H1 (cell line): ENCODE results near the gene C12orf42. TPM values are rescaled to one million over a fixed set of nuclear protein-coding genes. Genes with fewer than 3 reads are reported as not detected.

Experiments
- CTCF ChIA-PET: fragments of 300-600 bp; sonication (Branson Sonifier 250); formaldehyde crosslinking; loops from one replicate; lab custom pipeline; 2021; ENCODE audit not compliant: partially characterized antibody; lab: Charles Lee
- POLR2A ChIA-PET: fragments of 300-600 bp; sonication (Branson Sonifier 250); formaldehyde crosslinking; loops from one replicate; lab custom pipeline; 2021; ENCODE audit warnings: inconsistent platforms; ENCODE audit not compliant: partially characterized antibody; lab: Charles Lee
- DNase-seq, 2 experiments: peaks; one replicate each; pipeline versions ENCODE4 v3.0.0 to v3.0.0-alpha.2; 2010 to 2022; ENCODE audit warnings: low spot score in 2 of 2, low read depth in 1 of 2, mixed read lengths in 1 of 2
- FAIRE-seq: peaks from 2 replicates; lab custom pipeline; 2011; peaks lifted over from hg19 to GRCh38; lab: Jason Lieb, UNC
- H2AFZ ChIP-seq: 2 replicates; pipeline ENCODE4 v1.8.1; 2012; ENCODE audit warnings: low read length, inconsistent platforms
- H2AK5ac ChIP-seq: 2 replicates; pipeline ENCODE4 v1.6.1; 2013; ENCODE audit warnings: low read depth, low read length
- H2BK120ac ChIP-seq: replicated peaks from 2 replicates; pipeline ENCODE3; 2013; ENCODE audit warnings: low read depth, low read length, inconsistent platforms
- H2BK12ac ChIP-seq: 2 replicates; pipeline ENCODE4 v1.6.1; 2013; ENCODE audit warnings: low read depth, low read length
- H2BK15ac ChIP-seq: 2 replicates; pipeline ENCODE4 v1.6.1; 2013; ENCODE audit warnings: low read length
- H2BK20ac ChIP-seq: 2 replicates; pipeline ENCODE4 v1.6.1; 2013; ENCODE audit warnings: low read length
- H2BK5ac ChIP-seq: 2 replicates; pipeline ENCODE4 v1.6.1; 2013; ENCODE audit warnings: low read depth, low read length
- H3K14ac ChIP-seq: 2 replicates; pipeline ENCODE4 v1.6.1; 2013; ENCODE audit warnings: inconsistent platforms; ENCODE audit not compliant: insufficient read length
- H3K18ac ChIP-seq: 2 replicates; pipeline ENCODE4 v1.6.1; 2013; ENCODE audit warnings: low read length; ENCODE audit errors: extremely low read depth
- H3K23ac ChIP-seq: 2 replicates; pipeline ENCODE4 v1.6.1; 2013; ENCODE audit warnings: inconsistent platforms; ENCODE audit not compliant: insufficient read length
- H3K23me2 ChIP-seq: 2 replicates; pipeline ENCODE4 v1.6.1; 2013; ENCODE audit warnings: low read depth, low read length
- H3K27ac ChIP-seq: 2 replicates; pipeline ENCODE4 v1.6.1; 2011; ENCODE audit warnings: low read depth, low read length, inconsistent platforms
- H3K27me3 ChIP-seq, 4 experiments: replicated peaks in 1 of 4; 1 replicate in 1 of 4; 2 replicates in 3 of 4; pipeline versions ENCODE4 v1.6.1 to v1.8.1; 2011 to 2013; ENCODE audit warnings: low read length in 3 of 4, mild to moderate bottlenecking in 3 of 4, inconsistent platforms in 2 of 4, mixed read lengths in 2 of 4, moderate library complexity in 1 of 4; ENCODE audit not compliant: control insufficient read depth in 3 of 4, insufficient read depth in 3 of 4; ENCODE audit errors: extremely low read depth in 1 of 4
- H3K36me3 ChIP-seq, 4 experiments: 2 replicates each; pipeline versions ENCODE4 v1.6.1 to v1.8.1; 2011 to 2013; ENCODE audit warnings: mild to moderate bottlenecking in 4 of 4, low read length in 3 of 4, moderate library complexity in 2 of 4, control low read depth in 1 of 4, inconsistent platforms in 1 of 4; ENCODE audit not compliant: insufficient read depth in 4 of 4, control insufficient read depth in 2 of 4
- H3K4ac ChIP-seq: replicated peaks from 2 replicates; pipeline ENCODE3; 2013; ENCODE audit warnings: low read length, low read depth, mixed read lengths, inconsistent platforms; ENCODE audit not compliant: insufficient read length
- H3K4me1 ChIP-seq, 4 experiments: replicated peaks in 1 of 4; 1 replicate in 1 of 4; 2 replicates in 3 of 4; pipeline versions ENCODE4 v1.6.1 to v1.8.1; 2011 to 2013; ENCODE audit warnings: low read length in 3 of 4, inconsistent platforms in 2 of 4, mixed read lengths in 1 of 4; ENCODE audit not compliant: insufficient read depth in 4 of 4, control insufficient read depth in 3 of 4
- H3K4me2 ChIP-seq, 2 experiments: 2 replicates each; pipeline versions ENCODE4 v1.6.1 to v1.8.1; 2011 to 2013; ENCODE audit warnings: low read depth in 2 of 2, low read length in 2 of 2, control low read depth in 1 of 2, inconsistent platforms in 1 of 2, mild to moderate bottlenecking in 1 of 2; ENCODE audit not compliant: insufficient read depth in 1 of 2
- H3K4me3 ChIP-seq, 4 experiments: fragments of 200-600, 300-600 bp in 1 of 4; sonication (generic), shearing (Covaris generic), sonication (Bioruptor Twin) in 1 of 4; 2 replicates each; pipeline versions ENCODE4 v1.5.1 to v1.8.1; 2011 to 2016; ENCODE audit warnings: low read length in 4 of 4, low read depth in 3 of 4, control low read depth in 2 of 4, inconsistent platforms in 2 of 4, mild to moderate bottlenecking in 2 of 4, mixed read lengths in 1 of 4, moderate library complexity in 1 of 4; ENCODE audit not compliant: insufficient read depth in 2 of 4; ENCODE audit errors: extremely low read depth in 1 of 4
- H3K56ac ChIP-seq: replicated peaks from 2 replicates; pipeline ENCODE3; 2013; ENCODE audit warnings: low read depth, mild to moderate bottlenecking, mixed read lengths, low read length, inconsistent platforms; ENCODE audit not compliant: insufficient read length
- H3K79me1 ChIP-seq: 2 replicates; pipeline ENCODE4 v1.6.1; 2013; ENCODE audit warnings: low read depth, low read length, control low read depth
- H3K79me2 ChIP-seq, 2 experiments: 2 replicates each; pipeline versions ENCODE4 v1.6.1 to v1.8.1; 2012 to 2013; ENCODE audit warnings: low read length in 2 of 2, mild to moderate bottlenecking in 2 of 2, inconsistent platforms in 1 of 2; ENCODE audit not compliant: insufficient read depth in 2 of 2, control insufficient read depth in 1 of 2
- H3K9ac ChIP-seq, 4 experiments: replicated peaks in 1 of 4; 1 replicate in 1 of 4; 2 replicates in 3 of 4; pipeline versions ENCODE4 v1.6.1 to v1.8.1; 2011 to 2013; ENCODE audit warnings: low read depth in 3 of 4, low read length in 3 of 4, control low read depth in 2 of 4, mild to moderate bottlenecking in 2 of 4, moderate library complexity in 2 of 4, inconsistent platforms in 1 of 4; ENCODE audit errors: extremely low read depth in 1 of 4
- H3K9me3 ChIP-seq, 2 experiments: 2 replicates each; pipeline versions ENCODE4 v1.6.1 to v1.8.1; 2012 to 2013; ENCODE audit warnings: mild to moderate bottlenecking in 2 of 2, moderate library complexity in 2 of 2, control low read depth in 1 of 2, inconsistent platforms in 1 of 2, low read depth in 1 of 2, low read length in 1 of 2, mixed read lengths in 1 of 2; ENCODE audit not compliant: insufficient read depth in 2 of 2
- H4K20me1 ChIP-seq, 2 experiments: replicated peaks in 1 of 2; 2 replicates each; pipeline versions ENCODE3 to v1.8.1; 2011 to 2013; ENCODE audit warnings: inconsistent platforms in 2 of 2, low read length in 2 of 2, mild to moderate bottlenecking in 1 of 2; ENCODE audit not compliant: insufficient read depth in 2 of 2, control insufficient read depth in 1 of 2
- H4K5ac ChIP-seq: 2 replicates; pipeline ENCODE4 v1.6.1; 2013; ENCODE audit warnings: low read length, low read depth, mixed read lengths, inconsistent platforms; ENCODE audit not compliant: insufficient read length
- H4K8ac ChIP-seq: 2 replicates; pipeline ENCODE4 v1.8.0; 2013; ENCODE audit warnings: mild to moderate bottlenecking, moderate library complexity, low read length, inconsistent platforms; ENCODE audit not compliant: insufficient read depth; ENCODE audit errors: extremely low read depth
- H4K91ac ChIP-seq: replicated peaks from 2 replicates; pipeline ENCODE3; 2013; ENCODE audit warnings: low read length, mixed read lengths, inconsistent platforms; ENCODE audit not compliant: insufficient read length
- NANOG ChIP-seq: IDR thresholded peaks from 2 replicates; pipeline ENCODE4 v1.6.1; 2011; ENCODE audit warnings: low read length, low read depth, mild to moderate bottlenecking, inconsistent platforms; ENCODE audit not compliant: insufficient read depth, poor library complexity, severe bottlenecking
- RFX5 ChIP-seq: IDR thresholded peaks from 2 replicates; pipeline ENCODE4 v1.6.1; 2011; ENCODE audit warnings: low read depth, low read length, improper control_type of control experiment, borderline replicate concordance
- RNF2 ChIP-seq: fragments of 200-900, 300-1000 bp; sonication (generic); IDR thresholded peaks from 2 replicates; pipeline ENCODE4 v1.7.1; 2016; ENCODE audit warnings: borderline replicate concordance, low read depth, mild to moderate bottlenecking, antibody characterized with exemption, low read length; ENCODE audit not compliant: poor library complexity, severe bottlenecking; ENCODE audit errors: missing control alignments
- TEAD4 ChIP-seq: IDR thresholded peaks from 2 replicates; pipeline ENCODE4 v1.6.1; 2012; ENCODE audit warnings: low read depth, low read length, inconsistent platforms, mixed read lengths
- WGBS, 2 experiments: shearing (Covaris generic) in 1 of 2; methylation state at CpG; one replicate each; pipeline versions ENCODE4 v1.1.6 to v1.1.7; 2013 to 2015; ENCODE audit warnings: low lambda C conversion rate in 2 of 2, mixed read lengths in 2 of 2, inconsistent platforms in 1 of 2, low coverage in 1 of 2, missing lambda C conversion rate in 1 of 2; ENCODE audit not compliant: insufficient replicate concordance in 2 of 2, insufficient coverage in 1 of 2, insufficient read length in 1 of 2; ENCODE audit errors: extremely low coverage in 1 of 2, missing lambda C conversion rate in 1 of 2; 5-methylcytosine and 5-hydroxymethylcytosine counted together
- polyA plus RNA-seq, 7 experiments: library from polyadenylated mRNA; depleted of rRNA in 3 of 7; stranded (reverse) in 5 of 7; unstranded in 2 of 7; fragments of >200 nt in 5 of 7; fragments of 200-250 nt in 2 of 7; gene quantifications; 1 replicate in 5 of 7; 2 replicates in 1 of 7; 4 replicates in 1 of 7; pipeline versions ENCODE4 v1.2.1 to v1.2.3, GENCODE V29; 2011 to 2013; ENCODE audit warnings: missing spikeins in 2 of 7, mixed read lengths in 2 of 7
- total RNA-seq: library from RNA; stranded (reverse); fragmentation: NEBNext Ultra II Directional; extraction: Animal tissue kit (Norgen Biotek cat#: 25700); gene quantifications from 2 replicates; pipeline ENCODE4 v1.2.1, GENCODE V29; 2021

C12orf42 gene
- total and polyA plus RNA-seq, 2 of the 8 experiments (the other 6 are each of a cell fraction or from before 2014, with no cell fraction given): 0.05 TPM; not detected in 1

- TF ChIP-seq NANOG (no peak), RFX5 (no peak), RNF2 (no peak), TEAD4 (no peak)
- H3K4me3 ChIP-seq: no peak overlapping the region
- no peak overlapping the region for H3K23ac ChIP-seq
- no peak overlapping the region for H2AK5ac ChIP-seq
- no peaks in the 10 kb centered on the region for H3K4me1 ChIP-seq
- no peak overlapping the region for H3K9ac ChIP-seq
- H3K4ac ChIP-seq: no peak overlapping the region
- no peaks in the 10 kb centered on the region for H3K79me1 ChIP-seq
- no peak overlapping the region for H2BK5ac ChIP-seq
- no peak overlapping the region for H4K91ac ChIP-seq
- no peaks in the 10 kb centered on the region for H3K79me2 ChIP-seq
- H2BK120ac ChIP-seq: no peak overlapping the region
- ChIA-PET POLR2A (no interaction called here), CTCF (interaction anchor here (0.6 to 1.6 kb wide), 5 partner anchors 14 to 720 kb away, joined by 3 read pairs; no protein-coding TSS in a partner anchor)
- no peak overlapping the region for H3K14ac ChIP-seq
- H4K5ac ChIP-seq: no peak overlapping the region
- no peak for FAIRE-seq
- no peak overlapping the region for H4K8ac ChIP-seq
- H3K36me3 ChIP-seq: no peaks in the 10 kb centered on the region
- H3K27ac ChIP-seq: no peak overlapping the region
- no peaks in the 10 kb centered on the region for H4K20me1 ChIP-seq
- H3K27me3 ChIP-seq: no peaks in the 10 kb centered on the region
- H3K18ac ChIP-seq: no peak overlapping the region
- H2BK20ac ChIP-seq: no peak overlapping the region
- no peak overlapping the region for H3K4me2 ChIP-seq
- no peaks in the 10 kb centered on the region; a peak in 1 of 4 replicates for H3K9me3 ChIP-seq
- DNase-seq: no peak
- H3K23me2 ChIP-seq: no peaks in the 10 kb centered on the region; the same call in 1 of the 2 replicates
- H2BK12ac ChIP-seq: no peak overlapping the region
- WGBS, 2 experiments: 78% methylated on average over 15 of the region's 15 CpGs; no CpG with 5 or more reads in 1 of the 2 experiments
- H2AFZ ChIP-seq: 0 out of 2 replicates have a peak overlapping the region, but pooled peaks have one; percentile 82
- no peak overlapping the region for H2BK15ac ChIP-seq
- no peak overlapping the region for H3K56ac ChIP-seq
Observed at GRCh38 chr12:103530307-103531066, 34.7 kb upstream of the C12orf42 start.
